GM18502 (cell line): ENCODE results near the gene SNX25.

ENCODE experiments used
- ATAC-seq: cut with Tn5 transposase; IDR thresholded peaks from one replicate; pipeline ENCODE4 v1.9.1; 2021; ENCODE audit warnings: mild to moderate bottlenecking; ENCODE audit not compliant: unreplicated experiment, poor library complexity

Gene SNX25

DNA sequence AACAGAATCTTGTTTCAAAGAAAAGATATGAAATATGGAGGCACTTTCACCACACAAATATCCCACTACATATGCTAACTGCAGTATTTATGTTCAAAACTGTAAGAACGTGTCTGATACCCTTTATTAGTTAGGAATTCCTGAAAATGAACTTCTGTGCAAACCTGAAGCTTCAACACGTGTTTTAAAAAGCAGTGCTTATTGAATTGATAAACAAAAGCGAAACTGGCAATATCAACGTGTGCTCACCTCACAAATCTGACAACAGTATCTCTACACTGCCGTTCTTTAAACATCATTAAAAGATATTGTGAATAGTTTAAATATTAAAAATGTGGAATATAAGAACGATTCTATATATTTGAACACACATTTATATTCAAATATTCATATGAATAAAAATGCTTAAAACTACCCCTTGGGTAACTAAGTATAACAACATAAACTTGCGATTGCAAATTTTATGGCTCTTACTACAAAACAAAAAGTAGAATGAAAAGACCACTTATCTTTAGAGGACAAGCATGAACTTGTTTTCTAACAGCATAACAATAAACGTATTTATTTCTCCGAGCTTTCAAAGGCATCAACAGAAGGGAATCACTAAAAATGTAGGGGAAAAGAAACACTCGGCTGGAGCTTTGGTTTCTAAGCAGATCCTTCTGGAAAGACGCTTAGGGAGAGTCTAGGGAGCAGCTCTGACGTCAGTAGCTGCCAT lies 186.0 kb downstream of the SNX25 start, which contains the start of gene LRP2BP:
Gene LRP2BP, minus strand, starts transcription at position 687 of the 718 bp plus-strand sequence. CDS start 17,738 bp downstream, outside the sequence.
- ATAC-seq, result no peak

GRCh38 chr4:185395956-185396723 lies 186.7 kb downstream of the SNX25 start:
- peak; percentile 79 for ATAC-seq

- no peak for ATAC-seq
These were observed 187.5 kb downstream of the SNX25 start, which contains the start of gene ANKRD37 for GRCh38 chr4:185396724-185397385. Gene ANKRD37, plus strand, starts transcription at chr4:185396841. Its CDS starts 83 bp downstream, at chr4:185396924.

DNA sequence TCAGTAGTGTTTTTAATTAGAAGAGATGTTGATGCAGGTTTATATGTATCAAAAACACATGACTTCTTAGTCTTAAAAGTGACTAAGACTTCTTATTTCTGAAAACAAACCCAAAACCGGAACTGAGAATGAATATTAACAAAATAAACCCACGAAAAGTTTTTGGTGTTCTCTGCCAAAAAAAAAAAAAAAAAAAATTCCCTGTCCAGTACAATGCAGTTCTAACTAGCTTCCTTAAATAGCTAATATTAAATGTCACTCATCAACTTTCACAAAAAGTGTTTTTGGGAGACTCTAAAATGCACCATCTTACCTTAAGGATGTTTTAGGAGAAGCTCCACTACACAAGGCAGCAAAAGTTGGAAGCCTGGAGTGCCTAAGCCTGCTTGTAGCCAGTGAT lies 189.2 kb downstream of the SNX25 start:
- ATAC-seq, result no peak

GRCh38 chr4:185399466-185399865 lies 190.1 kb downstream of the SNX25 start:
- no peak for ATAC-seq

DNA sequence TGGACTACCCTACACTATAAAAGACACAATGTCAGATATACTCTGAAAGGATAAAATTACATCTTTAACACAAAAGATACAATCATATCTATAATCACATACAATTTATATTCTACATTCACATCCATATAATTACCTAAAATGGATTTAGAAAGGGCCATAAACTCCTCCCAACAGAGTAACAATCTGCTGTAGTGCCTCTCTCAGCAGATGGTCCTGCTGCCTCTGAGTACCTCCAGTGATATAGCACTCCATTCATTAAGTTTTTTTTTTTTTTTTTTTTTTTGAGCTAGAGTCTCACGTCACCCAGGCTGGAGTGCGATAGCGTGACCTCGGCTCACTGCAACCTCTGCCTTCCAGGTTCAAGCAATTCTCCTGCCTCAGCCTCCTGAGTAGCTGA lies 194.6 kb downstream of the SNX25 start:
- ATAC-seq, result no peak

DNA sequence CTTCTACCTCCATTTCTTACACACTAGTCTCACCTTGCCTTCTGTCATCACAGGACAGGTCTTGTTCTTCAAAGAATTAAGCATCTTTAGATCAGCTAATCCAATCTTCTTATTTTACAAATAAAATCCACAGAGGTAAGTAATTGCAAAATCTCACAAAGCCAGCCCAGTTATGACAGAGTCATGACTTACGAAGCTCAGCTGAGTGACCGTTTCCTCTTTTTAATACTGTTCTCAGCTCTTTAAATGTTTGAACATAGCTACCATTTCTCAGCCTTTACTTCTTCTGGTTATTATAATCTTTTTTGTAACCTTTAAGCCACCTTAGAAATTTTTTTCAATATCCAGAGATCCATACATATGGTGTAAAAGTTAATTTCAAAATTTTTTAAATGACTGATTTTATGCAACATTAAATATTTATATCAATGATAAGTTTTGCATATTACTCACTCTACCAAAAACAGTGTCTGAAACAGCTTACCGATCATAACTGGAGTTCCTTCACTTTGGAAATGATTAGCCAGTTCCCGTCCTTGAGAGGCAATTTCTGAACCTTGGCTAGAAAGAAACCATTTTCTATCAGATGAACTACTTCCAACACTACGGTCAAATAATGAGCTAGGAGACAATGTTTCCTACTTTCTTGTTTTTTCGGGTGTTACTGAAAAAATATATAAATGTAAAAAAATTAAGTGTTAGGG lies 196.1 kb downstream of the SNX25 start:
- ATAC-seq, result peak; percentile 70

- ATAC-seq, result no peak
These were observed 199.0 kb downstream of the SNX25 start for GRCh38 chr4:185408432-185408831.

- ATAC-seq, result no peak
These were observed 202.5 kb downstream of the SNX25 start for GRCh38 chr4:185411849-185412248.

GRCh38 chr4:185412412-185412811 lies 203.0 kb downstream of the SNX25 start:
- no peak for ATAC-seq
